ENCODE results near the gene ARFIP1.

Gene ARFIP1

DNA sequence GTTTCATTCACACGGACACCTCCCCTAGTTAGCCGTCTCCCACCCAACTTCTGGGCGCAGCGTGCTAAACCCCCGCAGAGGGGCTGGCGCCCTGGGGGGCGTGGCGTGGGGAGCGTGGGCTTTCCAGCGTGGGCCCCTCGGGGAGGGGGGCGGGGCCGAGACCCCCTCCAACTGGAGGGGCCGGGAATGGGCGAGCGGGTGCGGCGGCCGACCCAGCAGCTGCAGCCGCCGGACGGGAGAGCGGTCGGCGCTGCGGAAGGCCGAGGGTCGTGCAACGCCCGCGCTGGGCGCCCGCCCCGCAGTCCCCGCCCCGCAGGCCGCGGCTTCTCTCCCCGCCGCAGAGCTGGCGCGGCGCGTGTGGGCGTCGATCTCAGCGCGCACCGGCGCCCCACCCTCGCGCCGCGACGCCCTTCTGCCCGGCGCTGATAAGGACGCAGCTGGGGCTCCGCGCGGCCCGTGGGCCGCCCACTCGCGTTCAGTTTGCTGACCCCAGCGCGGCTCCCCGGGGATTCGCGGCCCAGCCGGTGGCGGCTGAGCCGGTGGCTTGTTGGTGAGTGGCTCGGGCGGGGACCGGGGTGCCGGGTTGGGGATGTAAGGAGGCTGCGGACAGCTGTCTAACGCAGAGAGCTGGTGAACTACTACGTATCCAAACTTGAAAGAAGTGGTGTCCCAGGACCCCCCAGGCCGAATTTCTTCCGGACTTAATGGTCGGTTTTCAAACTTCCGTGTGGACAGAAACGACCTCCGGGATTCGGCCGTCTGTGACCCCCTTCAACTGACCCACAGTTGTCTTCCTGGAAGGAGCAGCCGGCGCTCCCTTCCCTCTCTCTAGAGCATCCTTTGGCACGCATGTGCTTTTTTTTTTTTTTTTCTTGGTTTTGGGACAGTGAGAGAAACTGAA is 157.8 kb downstream of the ARFIP1 start:
- no peak for DNase-seq (ENCODE audit: low read depth in 1 of 2, low spot score in 1 of 2)

DNA sequence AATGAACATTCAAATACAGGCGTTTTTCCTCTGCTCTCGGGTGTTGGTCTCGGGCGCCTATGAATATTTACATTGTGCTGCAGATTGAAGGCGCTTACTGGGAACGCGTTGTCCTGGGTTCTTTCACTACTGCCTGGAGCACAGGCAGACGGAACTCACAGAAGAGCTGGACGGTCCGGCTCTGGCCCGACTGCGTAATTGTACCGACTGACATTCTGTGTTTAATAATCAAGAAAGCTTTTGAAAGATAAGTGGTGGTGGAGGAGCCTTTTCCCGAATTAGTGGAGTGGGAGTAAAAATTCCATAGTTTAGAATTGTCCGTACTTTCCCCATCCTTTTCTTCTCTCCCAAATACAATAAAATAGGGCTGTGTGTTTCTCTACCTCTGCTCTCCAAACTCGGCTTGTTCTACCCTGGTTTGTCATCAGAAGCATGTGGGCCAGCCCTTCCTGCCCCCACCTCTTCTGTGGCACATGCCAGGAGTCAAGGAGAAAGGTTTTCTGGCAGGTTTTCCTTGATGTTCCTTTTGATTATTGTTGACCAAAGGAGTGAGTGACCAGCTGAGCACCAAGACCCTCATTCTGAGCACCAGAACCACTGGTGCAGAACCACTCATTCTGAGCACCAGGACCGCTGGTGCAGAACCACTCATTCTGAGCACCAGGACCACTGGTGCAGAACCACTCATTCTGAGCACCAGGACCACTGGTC is 158.6 kb downstream of the ARFIP1 start:
- no peak for DNase-seq (ENCODE audit: low read depth in 1 of 2, low spot score in 1 of 2)

DNA sequence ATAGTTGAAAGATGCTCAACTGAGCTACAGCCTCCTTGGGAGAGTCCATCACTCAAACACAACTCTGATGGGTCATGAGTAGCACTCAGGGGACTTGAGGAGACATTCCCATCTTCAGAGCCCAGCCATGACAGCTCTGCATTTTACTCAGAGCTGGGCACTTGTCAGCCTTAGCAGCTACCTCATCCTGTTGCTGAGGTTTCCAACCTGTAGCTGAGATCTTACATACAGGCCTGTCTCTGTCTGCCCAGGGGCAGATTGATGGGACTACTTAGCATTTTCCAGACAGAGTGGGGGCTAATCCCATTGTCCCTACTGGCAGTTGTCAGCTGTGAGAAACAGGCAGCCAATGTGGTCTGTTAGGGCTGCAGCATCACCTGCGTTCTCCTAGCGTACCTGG is 159.9 kb downstream of the ARFIP1 start:
- DNase-seq (ENCODE audit: low read depth in 1 of 2, low spot score in 1 of 2) = no peak

GRCh38 chr4:152940461-152940860 is 160.7 kb downstream of the ARFIP1 start:
- DNase-seq (ENCODE audit: low read depth in 1 of 2, low spot score in 1 of 2) = no peak

DNA sequence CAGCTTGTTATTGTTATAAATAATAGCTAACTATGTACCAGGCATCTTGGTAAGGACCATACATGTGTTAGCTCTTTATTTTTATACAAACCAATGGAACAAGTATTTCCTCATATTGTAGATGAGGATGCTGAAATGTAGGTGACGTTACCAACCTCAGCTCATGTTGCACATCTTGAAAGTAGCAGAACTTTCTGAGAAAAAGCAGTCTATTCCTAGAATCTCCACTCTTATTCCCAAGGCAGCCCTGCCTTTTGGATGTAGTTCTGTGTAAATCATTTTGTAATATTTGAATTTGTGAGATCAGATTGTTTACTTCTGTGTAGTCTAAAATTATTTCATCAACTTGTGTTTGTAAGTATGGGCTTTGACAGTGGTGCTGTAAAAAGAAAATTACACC is 161.7 kb downstream of the ARFIP1 start:
- no peak for DNase-seq (ENCODE audit: low read depth in 1 of 2, low spot score in 1 of 2)

DNA sequence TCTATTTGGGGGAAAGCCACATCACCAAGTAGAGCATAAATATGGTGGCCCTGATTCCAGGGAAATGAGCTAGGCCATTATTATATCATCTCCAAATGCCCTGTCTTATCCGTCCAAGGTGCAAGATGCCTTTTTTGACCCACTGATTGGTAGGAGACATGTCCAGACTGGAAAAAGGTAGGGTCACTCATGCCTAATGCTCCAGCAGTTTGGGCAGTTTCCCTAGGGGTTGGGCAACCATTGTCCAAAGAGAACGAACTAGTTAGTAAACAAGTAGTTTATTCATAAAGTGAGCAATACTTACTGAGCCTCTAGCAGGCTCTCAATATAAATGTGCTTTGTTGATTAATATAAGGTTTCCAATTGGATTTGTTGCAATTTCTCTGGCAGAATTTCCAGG is 162.6 kb downstream of the ARFIP1 start:
- no peak for DNase-seq (ENCODE audit: low read depth in 1 of 2, low spot score in 1 of 2)

DNA sequence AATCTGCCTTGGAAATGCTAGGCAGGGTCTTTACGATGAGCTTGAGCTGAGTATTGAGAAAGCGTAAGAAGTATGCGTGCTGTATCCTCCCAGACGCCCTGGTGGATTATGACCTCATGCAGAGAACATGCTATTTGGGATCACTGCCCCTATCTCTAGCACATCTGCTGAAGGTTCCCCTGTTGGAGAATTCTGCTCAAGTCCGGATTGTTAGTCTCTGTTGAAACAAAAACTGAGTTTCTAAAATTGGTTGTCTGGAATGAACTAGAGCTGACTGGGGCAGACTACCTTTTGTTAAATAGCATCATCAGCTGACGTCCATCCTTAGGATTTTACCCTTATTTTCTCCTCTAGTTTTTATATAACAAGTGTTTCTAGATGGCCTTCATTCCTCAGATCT is 163.9 kb downstream of the ARFIP1 start:
- no peak for DNase-seq (ENCODE audit: low read depth in 1 of 2, low spot score in 1 of 2)

GRCh38 chr4:152944666-152945320 is 165.0 kb downstream of the ARFIP1 start:
- no peak for DNase-seq (ENCODE audit: low read depth in 1 of 2, low spot score in 1 of 2)

DNA sequence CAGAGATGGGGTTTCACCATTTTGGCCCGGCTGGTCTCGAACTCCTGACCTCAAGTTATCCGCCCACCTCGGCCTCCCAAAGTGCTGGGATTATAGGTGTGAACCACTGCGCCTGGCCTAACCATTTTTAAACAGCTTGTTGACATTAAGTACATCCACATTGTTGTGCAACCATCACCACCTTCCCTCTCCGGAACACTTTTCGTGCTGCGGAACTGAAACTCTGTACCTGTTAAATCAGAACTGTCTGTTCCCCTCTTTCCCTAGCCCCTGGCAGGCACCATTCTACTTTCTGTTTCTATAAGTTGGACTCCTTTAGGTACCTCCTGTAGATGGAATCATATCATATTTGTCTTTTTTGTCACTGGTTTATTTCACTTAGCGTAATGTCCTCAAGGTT is 165.9 kb downstream of the ARFIP1 start:
- DNase-seq (ENCODE audit: low read depth in 1 of 2, low spot score in 1 of 2) = no peak

DNA sequence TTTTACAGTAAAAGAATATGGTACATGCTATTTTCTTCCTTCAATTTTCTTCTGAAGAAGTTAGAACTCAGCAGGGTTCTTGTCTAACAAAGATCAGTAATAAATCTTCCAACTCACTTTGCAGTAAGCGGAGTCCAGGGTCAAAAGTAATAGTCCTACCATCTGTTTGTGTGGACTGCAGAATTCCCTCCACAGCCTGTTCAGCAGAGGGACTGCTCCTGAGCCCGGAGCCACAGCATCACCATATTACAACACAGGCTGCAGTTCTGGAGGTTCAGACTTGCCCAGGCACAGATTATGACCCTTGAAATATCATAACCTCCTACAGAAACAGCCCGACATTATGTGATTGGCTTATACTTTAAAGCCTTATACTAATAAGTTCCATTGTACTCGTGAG is 166.7 kb downstream of the ARFIP1 start:
- no peak for DNase-seq (ENCODE audit: low read depth in 1 of 2, low spot score in 1 of 2)

DNA sequence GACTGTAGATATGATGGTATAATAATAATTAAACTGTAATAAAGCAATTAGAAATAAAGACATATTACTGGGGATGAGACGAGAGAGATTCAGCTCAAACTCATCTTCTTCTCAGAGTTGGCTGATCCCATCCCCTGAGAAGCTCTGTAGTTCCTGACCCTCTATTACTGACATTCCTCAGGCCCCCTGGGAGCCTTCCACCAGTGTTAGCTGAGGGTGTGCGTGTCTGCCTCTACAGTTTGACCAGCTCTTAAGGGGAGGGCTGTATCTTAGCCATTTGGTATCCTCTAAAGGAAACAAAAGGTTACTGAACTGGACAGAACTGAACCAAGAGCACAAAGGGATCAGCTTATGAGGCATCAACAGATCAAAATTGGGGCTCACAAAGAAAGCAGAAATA is 167.6 kb downstream of the ARFIP1 start:
- DNase-seq (ENCODE audit: low read depth in 1 of 2, low spot score in 1 of 2) = no peak

GRCh38 chr4:152949930-152950329 is 170.2 kb downstream of the ARFIP1 start:
- no peak for DNase-seq (ENCODE audit: low read depth in 1 of 2, low spot score in 1 of 2)

- no peak for DNase-seq (ENCODE audit: low read depth in 1 of 2, low spot score in 1 of 2)
Observed at GRCh38 chr4:152950402-152951274, 170.9 kb downstream of the ARFIP1 start.

GRCh38 chr4:152951348-152951747 is 171.6 kb downstream of the ARFIP1 start:
- DNase-seq (ENCODE audit: low read depth in 1 of 2, low spot score in 1 of 2) = no peak

GRCh38 chr4:152953514-152953913 is 173.8 kb downstream of the ARFIP1 start:
- DNase-seq (ENCODE audit: low read depth in 1 of 2, low spot score in 1 of 2) = no peak

- DNase-seq (ENCODE audit: low read depth in 1 of 2, low spot score in 1 of 2) = no peak
Observed at GRCh38 chr4:152954741-152955140, 175.0 kb downstream of the ARFIP1 start.

GRCh38 chr4:152956147-152956546 is 176.4 kb downstream of the ARFIP1 start:
- DNase-seq (ENCODE audit: low read depth in 1 of 2, low spot score in 1 of 2) = no peak

DNA sequence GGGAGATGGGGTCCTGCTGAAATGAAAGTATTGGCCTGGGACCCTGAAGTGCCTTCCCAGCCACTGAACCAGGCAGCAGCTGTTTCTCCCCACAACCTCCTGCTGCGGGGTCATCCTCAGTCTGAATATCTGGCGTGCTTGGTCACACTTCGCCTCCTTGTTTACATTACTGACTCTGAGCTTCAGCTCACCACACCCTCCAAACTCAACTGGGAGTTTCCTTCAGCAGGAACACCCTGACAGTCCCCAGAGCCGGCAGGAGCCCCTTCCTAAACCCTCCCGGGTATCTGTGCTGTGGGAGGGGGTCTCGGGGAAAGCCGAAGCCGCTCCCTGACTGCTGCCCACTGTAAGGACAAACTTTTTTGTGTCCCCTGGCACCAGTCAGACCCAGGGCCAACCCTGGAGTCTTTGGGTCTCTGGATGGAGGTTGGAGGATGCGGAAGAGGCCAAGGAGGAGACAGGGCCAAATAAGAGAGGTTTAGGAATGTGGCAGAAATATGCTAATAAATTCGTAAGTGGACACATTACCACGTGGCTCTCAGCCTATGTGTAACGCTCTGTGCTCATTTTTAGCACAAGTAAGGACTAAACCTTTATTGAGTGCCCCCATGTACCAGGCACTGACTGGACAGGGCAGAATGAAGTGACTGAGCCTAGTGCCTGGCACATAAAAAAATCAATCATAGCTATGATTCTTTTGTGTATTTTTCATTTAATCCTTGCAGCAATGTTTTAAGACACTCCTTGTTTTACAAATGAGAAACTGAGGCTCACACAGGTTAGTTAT is 177.1 kb downstream of the ARFIP1 start:
- no peak for DNase-seq (ENCODE audit: low read depth in 1 of 2, low spot score in 1 of 2)

- DNase-seq (ENCODE audit: low read depth in 1 of 2, low spot score in 1 of 2) = no peak
Observed at GRCh38 chr4:152957437-152958171, 177.8 kb downstream of the ARFIP1 start.

GRCh38 chr4:152959080-152959479 is 179.3 kb downstream of the ARFIP1 start:
- no peak for DNase-seq (ENCODE audit: low read depth in 1 of 2, low spot score in 1 of 2)
